ENCODE data around the gene NTHL1.

The NTHL1 gene

GRCh38 chr16:2085669-2086068, 38.0 kb upstream of the NTHL1 start:
- no peak overlapping the region for H3K4me3 ChIP-seq (ENCODE audit: low read length)
- no peaks in the 10 kb centered on the region for H3K9me3 ChIP-seq (replicated peaks; ENCODE audit: insufficient read depth, low read length)
- no peak overlapping the region for H2AFZ ChIP-seq (ENCODE audit: low read length)
- H3K27ac ChIP-seq (ENCODE audit: low read length) = no peak overlapping the region
- H3K9me2 ChIP-seq (replicated peaks; ENCODE audit: insufficient read depth, low read length) = no peaks in the 10 kb centered on the region
- H3F3A ChIP-seq (ENCODE audit: insufficient read depth, low read length) = no peaks in the 10 kb centered on the region
- H3K4me2 ChIP-seq (ENCODE audit: low read depth, low read length) = no peak overlapping the region
- no peak overlapping the region for H3K9ac ChIP-seq (ENCODE audit: low read length)
- TF ChIP-seq EZH2 (optimal IDR thresholded peaks at IDR 0.05; ENCODE audit: low read depth, low read length) (no peak), EZH2phosphoT487 (IDR thresholded peaks at IDR 0.05; ENCODE audit: low read length) (no peak), CTCF (IDR thresholded peaks at IDR 0.05; ENCODE audit: low read length) (no peak)
- DNase-seq = no peak
- H3K27me3 ChIP-seq (replicated peaks; ENCODE audit: insufficient read depth, low read length) = no peaks in the 10 kb centered on the region
- no peaks in the 10 kb centered on the region for H4K20me1 ChIP-seq (ENCODE audit: insufficient read depth, low read length)
- H3K36me3 ChIP-seq (replicated peaks; ENCODE audit: insufficient read depth, low read length) = no peaks in the 10 kb centered on the region
- H3K79me2 ChIP-seq (ENCODE audit: low read length) = no peaks in the 10 kb centered on the region
- no peaks in the 10 kb centered on the region for H3K4me1 ChIP-seq (ENCODE audit: low read length)

- H3K4me2 ChIP-seq (ENCODE audit: low read depth, low read length) = no peak overlapping the region
- no peaks in the 10 kb centered on the region for H3K9me3 ChIP-seq (replicated peaks; ENCODE audit: insufficient read depth, low read length)
- no peaks in the 10 kb centered on the region for H3K9me2 ChIP-seq (replicated peaks; ENCODE audit: insufficient read depth, low read length)
- no peak overlapping the region for H3K4me3 ChIP-seq (ENCODE audit: low read length)
- H3K27me3 ChIP-seq (replicated peaks; ENCODE audit: insufficient read depth, low read length) = no peaks in the 10 kb centered on the region
- no peaks in the 10 kb centered on the region for H3K79me2 ChIP-seq (ENCODE audit: low read length)
- H3F3A ChIP-seq (ENCODE audit: insufficient read depth, low read length) = no peaks in the 10 kb centered on the region
- H3K36me3 ChIP-seq (replicated peaks; ENCODE audit: insufficient read depth, low read length) = no peaks in the 10 kb centered on the region
- TF ChIP-seq EZH2phosphoT487 (IDR thresholded peaks at IDR 0.05; ENCODE audit: low read length) (no peak), EZH2 (optimal IDR thresholded peaks at IDR 0.05; ENCODE audit: low read depth, low read length) (no peak), CTCF (IDR thresholded peaks at IDR 0.05; ENCODE audit: low read length) (no peak)
- no peak overlapping the region for H2AFZ ChIP-seq (ENCODE audit: low read length)
- H4K20me1 ChIP-seq (ENCODE audit: insufficient read depth, low read length) = no peaks in the 10 kb centered on the region
- H3K9ac ChIP-seq (ENCODE audit: low read length) = no peak overlapping the region
- no peak for DNase-seq
- no peak overlapping the region for H3K27ac ChIP-seq (ENCODE audit: low read length)
- no peaks in the 10 kb centered on the region for H3K4me1 ChIP-seq (ENCODE audit: low read length)
Measured at GRCh38 chr16:2084895-2085625, 37.4 kb upstream of the NTHL1 start.

DNA sequence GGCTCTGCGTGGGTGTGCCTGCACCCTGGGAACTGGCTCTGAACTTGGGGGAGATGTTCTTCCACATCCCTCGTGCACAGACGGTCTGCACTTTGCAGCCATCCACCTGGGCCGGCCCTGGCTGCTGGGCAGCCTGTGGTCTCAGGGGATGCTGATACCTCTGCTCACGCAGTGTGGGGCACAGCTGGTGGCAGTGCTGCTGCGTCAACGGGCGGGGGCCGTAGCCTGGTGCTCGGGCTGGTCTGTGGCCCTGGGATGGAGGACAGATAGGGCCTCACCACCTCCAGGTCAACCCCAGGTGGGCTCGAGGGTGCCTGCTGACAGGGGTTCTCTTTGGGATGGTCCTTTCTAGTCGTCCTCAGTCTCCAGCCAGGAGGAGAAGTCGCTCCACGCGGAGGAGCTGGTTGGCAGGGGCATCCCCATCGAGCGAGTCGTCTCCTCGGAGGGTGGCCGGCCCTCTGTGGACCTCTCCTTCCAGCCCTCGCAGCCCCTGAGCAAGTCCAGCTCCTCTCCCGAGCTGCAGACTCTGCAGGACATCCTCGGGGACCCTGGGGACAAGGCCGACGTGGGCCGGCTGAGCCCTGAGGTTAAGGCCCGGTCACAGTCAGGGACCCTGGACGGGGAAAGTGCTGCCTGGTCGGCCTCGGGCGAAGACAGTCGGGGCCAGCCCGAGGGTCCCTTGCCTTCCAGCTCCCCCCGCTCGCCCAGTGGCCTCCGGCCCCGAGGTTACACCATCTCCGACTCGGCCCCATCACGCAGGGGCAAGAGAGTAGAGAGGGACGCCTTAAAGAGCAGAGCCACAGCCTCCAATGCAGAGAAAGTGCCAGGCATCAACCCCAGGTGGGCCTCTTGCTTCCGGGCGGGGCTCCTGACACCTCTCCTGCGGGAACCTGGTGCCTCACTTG, 36.5 kb upstream of the NTHL1 start:
- no peaks in the 10 kb centered on the region for H3K79me2 ChIP-seq (ENCODE audit: low read length)
- H3K9ac ChIP-seq (ENCODE audit: low read length) = no peak overlapping the region
- H3K36me3 ChIP-seq (replicated peaks; ENCODE audit: insufficient read depth, low read length) = no peaks in the 10 kb centered on the region
- H3K4me2 ChIP-seq (ENCODE audit: low read depth, low read length) = no peak overlapping the region
- H3K27me3 ChIP-seq (replicated peaks; ENCODE audit: insufficient read depth, low read length) = no peaks in the 10 kb centered on the region
- DNase-seq = no peak
- H2AFZ ChIP-seq (ENCODE audit: low read length) = no peak overlapping the region
- no peak for TF ChIP-seq EZH2 (optimal IDR thresholded peaks at IDR 0.05; ENCODE audit: low read depth, low read length)
- TF ChIP-seq EZH2phosphoT487 (IDR thresholded peaks at IDR 0.05; ENCODE audit: low read length) = no peak
- TF ChIP-seq CTCF (IDR thresholded peaks at IDR 0.05; ENCODE audit: low read length) = no peak
- H4K20me1 ChIP-seq (ENCODE audit: insufficient read depth, low read length) = no peaks in the 10 kb centered on the region
- no peak overlapping the region for H3K4me3 ChIP-seq (ENCODE audit: low read length)
- H3K9me3 ChIP-seq (replicated peaks; ENCODE audit: insufficient read depth, low read length) = no peaks in the 10 kb centered on the region
- no peak overlapping the region for H3K27ac ChIP-seq (ENCODE audit: low read length)
- no peaks in the 10 kb centered on the region for H3F3A ChIP-seq (ENCODE audit: insufficient read depth, low read length)
- H3K9me2 ChIP-seq (replicated peaks; ENCODE audit: insufficient read depth, low read length) = no peaks in the 10 kb centered on the region
- H3K4me1 ChIP-seq (ENCODE audit: low read length) = no peaks in the 10 kb centered on the region

All from MM.1S (cell line).